ENCODE results near the gene VSIG2.
A peak's percentile ranks its signal among the peaks of the same experiment; 100 is the strongest.

GRCh38 chr11:124740277-124740882 lies 11.7 kb downstream of the VSIG2 start:
- peak; percentile 32; the same call in 1 of the 2 replicates for TF ChIP-seq PATZ1 (CRISPR knock-in tag; IDR thresholded peaks at IDR 0.05; ENCODE audit: borderline replicate concordance)
- TF ChIP-seq TOX (CRISPR knock-in tag; IDR thresholded peaks at IDR 0.05; ENCODE audit: borderline replicate concordance) = no peak
- TF ChIP-seq RARB (CRISPR knock-in tag; IDR thresholded peaks at IDR 0.05) = no peak
- no peak for TF ChIP-seq ZFP3 (CRISPR knock-in tag; IDR thresholded peaks at IDR 0.05)
- TF ChIP-seq ZC3H10 (CRISPR knock-in tag; IDR thresholded peaks at IDR 0.05) = no peak
- no peak for TF ChIP-seq PPARA (CRISPR knock-in tag; IDR thresholded peaks at IDR 0.05; ENCODE audit: borderline replicate concordance)
- no peak for TF ChIP-seq CREB5 (CRISPR knock-in tag; IDR thresholded peaks at IDR 0.05; ENCODE audit: low read depth)
- peak; percentile 21; the same call in 1 of the 2 replicates for TF ChIP-seq TSHZ2 (CRISPR knock-in tag; IDR thresholded peaks at IDR 0.05)
- no peak for TF ChIP-seq ZFP30 (CRISPR knock-in tag; IDR thresholded peaks at IDR 0.05)
- TF ChIP-seq ESRRG (CRISPR knock-in tag; IDR thresholded peaks at IDR 0.05) = no peak
- no peak for TF ChIP-seq ARNTL (CRISPR knock-in tag; IDR thresholded peaks at IDR 0.05; ENCODE audit: borderline replicate concordance, low read depth)
- TF ChIP-seq CSRNP3 (CRISPR knock-in tag; IDR thresholded peaks at IDR 0.05) = no peak
- no peak for TF ChIP-seq ZNF70 (CRISPR knock-in tag; IDR thresholded peaks at IDR 0.05)
- no peak for TF ChIP-seq BACH2 (CRISPR knock-in tag; IDR thresholded peaks at IDR 0.05; ENCODE audit: borderline replicate concordance)
